GM12892 (cell line): Measurements from ENCODE around the gene AMBRA1.

Source experiments
- POLR2A ChIP-seq: IDR thresholded peaks from 2 replicates; pipeline ENCODE4 v1.6.1; 2011; ENCODE audit warnings: low read depth, low read length, control low read depth
- POLR2AphosphoS5 ChIP-seq: IDR thresholded peaks from 2 replicates; pipeline ENCODE4 v1.6.1; 2011; ENCODE audit warnings: low read depth, low read length, control low read depth
- TAF1 ChIP-seq: IDR thresholded peaks from 2 replicates; pipeline ENCODE4 v1.6.1; 2011; ENCODE audit warnings: low read depth, mild to moderate bottlenecking, control low read depth, low read length, borderline replicate concordance

- no peak for TF ChIP-seq POLR2A
- no peak for TF ChIP-seq POLR2AphosphoS5
- TF ChIP-seq TAF1, result no peak
Measured at GRCh38 chr11:46499821-46500220, 94.0 kb downstream of the AMBRA1 start.
